Measurements from ENCODE around the gene MAP4K2.

MAP4K2 gene

GRCh38 chr11:64837887-64838351, 34.9 kb upstream of the MAP4K2 start:
- TF ChIP-seq TCF12 (IDR thresholded peaks at IDR 0.05; ENCODE audit: low read depth), result no peak
- TF ChIP-seq CEBPB (IDR thresholded peaks at IDR 0.05), result no peak
- TF ChIP-seq NFIC (IDR thresholded peaks at IDR 0.05), result no peak
- no peak for TF ChIP-seq RAD21 (IDR thresholded peaks at IDR 0.05; ENCODE audit: low read depth)
- TF ChIP-seq REST (IDR thresholded peaks at IDR 0.05; ENCODE audit: low read depth), result no peak
- TF ChIP-seq TAF1 (IDR thresholded peaks at IDR 0.05; ENCODE audit: low read depth), result no peak
- no peak for TF ChIP-seq FOXM1 (IDR thresholded peaks at IDR 0.05; ENCODE audit: borderline replicate concordance, low read depth)
- TF ChIP-seq TEAD4 (IDR thresholded peaks at IDR 0.05), result no peak

GRCh38 chr11:64836448-64837072, 33.5 kb upstream of the MAP4K2 start:
- TF ChIP-seq REST (IDR thresholded peaks at IDR 0.05; ENCODE audit: low read depth) (no peak), TEAD4 (IDR thresholded peaks at IDR 0.05) (no peak), TCF12 (IDR thresholded peaks at IDR 0.05; ENCODE audit: low read depth) (no peak), ZBTB7A (IDR thresholded peaks at IDR 0.05; ENCODE audit: low read depth) (no peak), CEBPB (IDR thresholded peaks at IDR 0.05) (no peak)

- TF ChIP-seq RAD21 (IDR thresholded peaks at IDR 0.05; ENCODE audit: low read depth) (no peak), NFIC (IDR thresholded peaks at IDR 0.05) (no peak), YY1 (IDR thresholded peaks at IDR 0.05; ENCODE audit: low read depth) (no peak), TEAD4 (IDR thresholded peaks at IDR 0.05) (no peak), CREB1 (IDR thresholded peaks at IDR 0.05; ENCODE audit: low read depth) (no peak), EP300 (IDR thresholded peaks at IDR 0.05; ENCODE audit: borderline replicate concordance) (no peak), FOXM1 (IDR thresholded peaks at IDR 0.05; ENCODE audit: borderline replicate concordance, low read depth) (no peak), EGR1 (IDR thresholded peaks at IDR 0.05) (no peak), ZBTB7A (IDR thresholded peaks at IDR 0.05; ENCODE audit: low read depth) (no peak), REST (IDR thresholded peaks at IDR 0.05; ENCODE audit: low read depth) (no peak), USF1 (IDR thresholded peaks at IDR 0.05) (no peak), MAX (IDR thresholded peaks at IDR 0.05) (no peak), TAF1 (IDR thresholded peaks at IDR 0.05; ENCODE audit: low read depth) (no peak), TCF12 (IDR thresholded peaks at IDR 0.05; ENCODE audit: low read depth) (no peak), CEBPB (IDR thresholded peaks at IDR 0.05) (no peak)
Measured at GRCh38 chr11:64835616-64836447, 32.8 kb upstream of the MAP4K2 start.

- TF ChIP-seq NFIC (IDR thresholded peaks at IDR 0.05), result peak; percentile 69; the same call in 1 of the 2 replicates
- TF ChIP-seq MAX (IDR thresholded peaks at IDR 0.05), result peak; percentile 52; the same call in 1 of the 2 replicates
- TF ChIP-seq TEAD4 (IDR thresholded peaks at IDR 0.05), result peak; percentile 58
- TF ChIP-seq EGR1 (IDR thresholded peaks at IDR 0.05), result no peak
- TF ChIP-seq CEBPB (IDR thresholded peaks at IDR 0.05), result no peak
- 0 out of 2 replicates have a peak, but pooled peaks have one; percentile 1 for TF ChIP-seq RAD21 (IDR thresholded peaks at IDR 0.05; ENCODE audit: low read depth)
- peak; percentile 58; the same call in 1 of the 2 replicates for TF ChIP-seq TCF12 (IDR thresholded peaks at IDR 0.05; ENCODE audit: low read depth)
- TF ChIP-seq USF1 (IDR thresholded peaks at IDR 0.05), result no peak
Measured at GRCh38 chr11:64834723-64835615, 32.0 kb upstream of the MAP4K2 start.
